ENCODE results near the gene GNAO1.

Gene GNAO1

DNA sequence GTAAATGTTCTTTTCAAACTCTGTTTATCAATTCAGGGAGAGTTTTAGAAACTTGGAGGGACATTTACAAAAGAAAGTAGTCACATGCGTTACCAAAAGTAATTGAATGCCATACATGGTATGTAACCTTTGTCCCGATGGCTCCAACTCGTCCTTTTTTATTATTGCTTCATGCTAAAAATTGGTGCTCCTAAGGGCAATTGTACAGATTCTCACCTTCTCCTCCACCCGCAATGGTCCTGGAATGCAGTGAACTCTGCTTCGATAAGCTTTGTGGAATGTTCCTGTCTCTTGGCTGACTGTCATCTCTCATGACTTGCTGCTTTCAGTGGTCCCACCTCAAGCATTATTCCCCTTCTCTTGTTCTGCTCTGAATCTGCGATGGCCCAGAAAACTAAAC is 20.9 kb downstream of the GNAO1 start:
- ChIA-PET CTCF (no interaction called here), POLR2A (no interaction called here)
- DNase-seq (ENCODE audit: extremely low spot score), result no peak
- TF ChIP-seq, protein P1, sequence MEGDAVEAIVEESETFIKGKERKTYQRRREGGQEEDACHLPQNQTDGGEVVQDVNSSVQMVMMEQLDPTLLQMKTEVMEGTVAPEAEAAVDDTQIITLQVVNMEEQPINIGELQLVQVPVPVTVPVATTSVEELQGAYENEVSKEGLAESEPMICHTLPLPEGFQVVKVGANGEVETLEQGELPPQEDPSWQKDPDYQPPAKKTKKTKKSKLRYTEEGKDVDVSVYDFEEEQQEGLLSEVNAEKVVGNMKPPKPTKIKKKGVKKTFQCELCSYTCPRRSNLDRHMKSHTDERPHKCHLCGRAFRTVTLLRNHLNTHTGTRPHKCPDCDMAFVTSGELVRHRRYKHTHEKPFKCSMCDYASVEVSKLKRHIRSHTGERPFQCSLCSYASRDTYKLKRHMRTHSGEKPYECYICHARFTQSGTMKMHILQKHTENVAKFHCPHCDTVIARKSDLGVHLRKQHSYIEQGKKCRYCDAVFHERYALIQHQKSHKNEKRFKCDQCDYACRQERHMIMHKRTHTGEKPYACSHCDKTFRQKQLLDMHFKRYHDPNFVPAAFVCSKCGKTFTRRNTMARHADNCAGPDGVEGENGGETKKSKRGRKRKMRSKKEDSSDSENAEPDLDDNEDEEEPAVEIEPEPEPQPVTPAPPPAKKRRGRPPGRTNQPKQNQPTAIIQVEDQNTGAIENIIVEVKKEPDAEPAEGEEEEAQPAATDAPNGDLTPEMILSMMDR (IDR thresholded peaks at IDR 0.05; ENCODE audit: control extremely low read depth, extremely low read depth, low read depth, missing control alignments), result no peak

DNA sequence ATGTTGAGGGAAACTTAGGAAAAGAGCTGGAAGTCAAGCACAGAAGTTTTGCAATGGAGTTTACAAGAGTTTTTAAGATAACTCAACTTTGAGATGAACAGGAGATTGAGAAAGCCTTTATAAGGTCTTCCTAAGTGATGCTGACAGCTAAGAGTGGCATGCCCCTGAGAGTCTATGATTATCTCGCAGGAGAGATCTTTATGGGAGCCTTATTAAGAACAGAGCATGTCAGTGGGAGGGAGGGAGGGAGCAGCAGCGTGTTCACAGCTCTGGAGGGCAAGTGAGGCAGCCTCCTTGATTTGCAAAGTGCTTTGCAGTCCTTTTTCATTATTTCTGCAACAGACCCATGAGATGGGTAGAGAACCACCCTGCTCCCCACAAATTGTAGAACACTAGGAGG is 30.7 kb downstream of the GNAO1 start:
- TF ChIP-seq, protein P1 (IDR thresholded peaks at IDR 0.05; ENCODE audit: control extremely low read depth, extremely low read depth, low read depth, missing control alignments), result no peak
- CTCF ChIA-PET, result no interaction called here
- DNase-seq (ENCODE audit: extremely low spot score), result no peak
- POLR2A ChIA-PET, result no interaction called here

DNA sequence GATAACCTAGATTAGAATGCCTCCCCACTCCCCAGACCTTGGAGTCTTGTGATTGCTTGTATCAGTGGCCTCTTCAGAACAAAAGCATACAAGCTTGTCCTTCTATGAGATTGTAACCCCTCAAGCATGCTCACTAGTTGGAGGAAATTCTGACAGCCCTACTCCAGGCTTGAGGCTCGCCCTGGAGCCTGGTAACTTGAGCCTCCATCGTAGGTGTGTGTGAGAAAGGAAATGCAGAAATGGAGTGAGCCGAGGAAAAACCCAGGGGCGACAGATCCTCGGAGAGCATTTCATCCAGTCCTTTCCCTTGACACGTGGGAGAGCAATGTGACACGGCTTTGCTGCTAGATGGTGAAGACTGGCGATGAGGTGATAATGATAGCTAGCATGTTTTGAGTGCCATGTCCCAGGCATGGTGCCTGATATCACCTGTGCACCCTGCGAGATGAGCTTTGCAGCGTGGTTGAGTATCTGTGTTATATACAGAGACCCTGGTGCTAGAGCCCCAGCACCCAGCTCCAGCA is 31.2 kb downstream of the GNAO1 start:
- CTCF ChIA-PET, result no interaction called here
- POLR2A ChIA-PET, result no interaction called here
- TF ChIP-seq, protein P1 (IDR thresholded peaks at IDR 0.05; ENCODE audit: control extremely low read depth, extremely low read depth, low read depth, missing control alignments), result no peak
- no peak for DNase-seq (ENCODE audit: extremely low spot score)

DNA sequence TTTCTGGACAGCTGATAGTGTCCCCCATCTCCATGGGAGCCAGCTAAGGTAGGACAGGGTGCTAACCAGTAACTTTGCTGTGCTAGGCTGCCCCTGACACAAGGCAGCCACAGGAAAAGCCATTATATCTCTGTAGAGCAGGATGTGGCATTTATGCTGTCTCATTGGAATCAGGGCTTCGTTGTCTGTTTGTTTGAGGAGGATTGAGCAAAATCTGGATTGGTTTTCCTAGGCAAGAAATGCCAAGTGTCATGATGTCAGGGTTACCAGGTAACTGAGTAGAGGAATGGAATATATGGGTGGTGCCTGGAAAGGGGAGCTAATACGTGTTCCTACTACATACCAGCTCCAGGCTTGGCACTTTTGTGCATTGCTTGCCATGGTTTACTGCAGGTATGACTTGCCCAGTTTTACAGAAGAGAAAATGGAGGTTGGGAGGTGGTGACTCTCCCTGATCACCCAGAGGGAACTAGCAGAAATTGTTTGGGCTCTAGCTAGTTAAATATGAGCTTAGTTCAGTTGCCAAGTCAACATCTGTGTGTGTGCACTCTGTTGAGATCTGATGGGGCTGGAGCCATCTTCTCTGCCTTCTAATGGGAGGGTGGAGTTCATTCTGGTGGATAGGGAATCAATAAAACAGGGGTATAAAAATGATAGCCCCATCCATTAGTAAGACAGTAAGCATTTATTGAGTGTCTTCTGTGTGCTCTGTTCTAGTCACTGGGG is 33.9 kb downstream of the GNAO1 start:
- ChIA-PET POLR2A (no interaction called here), CTCF (interaction anchor here (0.9 to 1.5 kb wide), 4 partner anchors 8 to 76 kb away, joined by 3 to 5 read pairs (median 3); no protein-coding TSS in a partner anchor)
- DNase-seq (ENCODE audit: extremely low spot score), result no peak
- TF ChIP-seq, protein P1 (IDR thresholded peaks at IDR 0.05; ENCODE audit: control extremely low read depth, extremely low read depth, low read depth, missing control alignments), result no peak

- DNase-seq (ENCODE audit: extremely low spot score), result no peak
- ChIA-PET POLR2A (no interaction called here), CTCF (interaction anchor here (1.5 kb wide), 1 partner anchor 10 kb away, joined by 5 read pairs; no protein-coding TSS in a partner anchor)
- TF ChIP-seq, protein P1 (IDR thresholded peaks at IDR 0.05; ENCODE audit: control extremely low read depth, extremely low read depth, low read depth, missing control alignments), result no peak
Observed at GRCh38 chr16:56226187-56226586, 34.9 kb downstream of the GNAO1 start.

DNA sequence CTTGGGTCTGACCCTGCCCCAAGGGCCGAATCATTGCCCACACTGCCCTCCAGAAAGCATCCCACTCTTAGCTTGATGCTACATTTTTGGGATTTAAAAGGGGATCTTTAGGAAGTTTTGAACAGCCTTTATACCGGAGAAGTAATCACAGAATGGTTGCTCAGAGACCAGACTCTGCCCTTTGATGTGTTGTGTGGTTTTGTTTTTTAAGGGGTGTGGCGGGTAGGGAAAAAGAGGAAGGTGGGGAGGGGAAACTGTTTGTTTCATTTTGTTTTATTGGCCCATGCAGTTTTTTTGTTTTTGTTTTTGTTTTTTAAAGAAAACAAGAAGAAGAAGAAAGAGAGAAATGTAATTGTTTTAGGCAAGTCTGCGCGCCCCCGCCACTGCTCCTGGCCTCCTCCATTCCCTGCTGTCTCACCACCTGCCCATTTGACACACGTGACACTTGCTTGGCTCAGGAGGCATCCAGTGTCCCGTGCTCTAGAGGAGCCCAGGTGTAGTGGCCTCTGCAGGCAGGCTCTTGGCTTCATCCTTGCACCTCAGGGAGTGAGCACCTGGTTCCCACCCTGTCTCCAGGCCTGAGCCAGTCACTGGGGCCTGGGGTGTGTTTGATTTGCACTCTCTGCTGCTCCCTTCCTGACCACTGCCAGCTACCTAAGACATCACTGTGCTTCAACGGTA is 35.7 kb downstream of the GNAO1 start:
- ChIA-PET CTCF (no interaction called here), POLR2A (no interaction called here)
- TF ChIP-seq, protein P1 (IDR thresholded peaks at IDR 0.05; ENCODE audit: control extremely low read depth, extremely low read depth, low read depth, missing control alignments), result no peak
- no peak for DNase-seq (ENCODE audit: extremely low spot score)
